Caco-2 (cell line): ENCODE results near the gene MTO1. TPM values are rescaled to one million over a fixed set of nuclear protein-coding genes. Genes with fewer than 3 reads are reported as not detected.
"Not testable (repeated sequence)": the region's sequence is repeated elsewhere in the genome, so short reads cannot be mapped to it uniquely, and the experiment has no call there.

Experiments
- BruUV-seq: library from RNA; stranded (reverse); fragments of 400-500 nt; replicated peaks from 2 replicates; lab custom pipeline; 2021; lab: Mats Ljungman, UMichigan
- CTCF ChIA-PET: fragments of 300-600 bp; sonication (Branson Sonifier 250); formaldehyde crosslinking; loops from one replicate; lab custom pipeline; 2022; ENCODE audit warnings: antibody characterized with exemption; lab: Charles Lee
- POLR2A ChIA-PET: fragments of 300-600 bp; sonication (Branson Sonifier 250); formaldehyde crosslinking; loops from one replicate; lab custom pipeline; 2022; ENCODE audit warnings: antibody characterized with exemption; lab: Charles Lee
- DNase-seq, 2 experiments: peaks; one replicate each; pipeline versions ENCODE4 v3.0.0 to v3.0.0-alpha.2; 2020 to 2022
- H3K27me3 ChIP-seq: replicated peaks from 2 replicates; pipeline ENCODE4 v1.6.0; 2011; ENCODE audit warnings: low read length; ENCODE audit not compliant: control insufficient read depth, insufficient read depth
- H3K36me3 ChIP-seq: 2 replicates; pipeline ENCODE4 v1.5.1; 2011; ENCODE audit warnings: low read length; ENCODE audit not compliant: control insufficient read depth, insufficient read depth
- H3K4me1 ChIP-seq: fragments of 250-450 bp; sonication (Bioruptor Pico); 2 replicates; pipeline ENCODE4 v1.5.1; 2020; ENCODE audit warnings: mild to moderate bottlenecking
- H3K4me3 ChIP-seq: 2 replicates; pipeline ENCODE4 v1.5.1; 2011; ENCODE audit warnings: low read depth, mild to moderate bottlenecking, control low read depth, low read length
- H3K9me3 ChIP-seq: fragments of 250-450 bp; sonication (Bioruptor Pico); 2 replicates; pipeline ENCODE4 v1.5.1; 2020; ENCODE audit warnings: mild to moderate bottlenecking, moderate library complexity
- H3K27ac Mint-ChIP-seq: one replicate; pipeline ENCODE4 v1.8.0; 2022; ENCODE audit warnings: mixed read lengths; ENCODE audit not compliant: unreplicated experiment
- H3K27me3 Mint-ChIP-seq: one replicate; pipeline ENCODE4 v1.8.0; 2022; ENCODE audit warnings: mixed read lengths; ENCODE audit not compliant: insufficient read depth, unreplicated experiment
- H3K36me3 Mint-ChIP-seq: one replicate; pipeline ENCODE4 v1.8.0; 2022; ENCODE audit warnings: mild to moderate bottlenecking, mixed read lengths; ENCODE audit not compliant: insufficient read depth, unreplicated experiment
- H3K4me1 Mint-ChIP-seq: one replicate; pipeline ENCODE4 v1.8.0; 2022; ENCODE audit warnings: low read depth, mixed read lengths; ENCODE audit not compliant: unreplicated experiment
- H3K4me3 Mint-ChIP-seq: one replicate; pipeline ENCODE4 v1.8.0; 2022; ENCODE audit warnings: mild to moderate bottlenecking, moderate library complexity, mixed read lengths; ENCODE audit not compliant: unreplicated experiment
- H3K9me3 Mint-ChIP-seq: one replicate; pipeline ENCODE4 v1.8.0; 2022; ENCODE audit warnings: mixed read lengths; ENCODE audit not compliant: unreplicated experiment
- intact Hi-C: fragments of 100-400 bp; cut with micrococcal nuclease; formaldehyde crosslinking; loops from one replicate; pipeline ENCODE4 v1.10.0; 2022; ENCODE audit not compliant: unreplicated experiment
- total RNA-seq: library from RNA; stranded (reverse); gene quantifications from 2 replicates; pipeline ENCODE4 v1.2.3, GENCODE V29; 2022
- TF ChIP-seq, protein P1 (sequence below), 2 experiments: fragments of 200-600 bp in 1 of 2; IDR thresholded peaks; 1 replicate in 1 of 2; 2 replicates in 1 of 2; pipeline versions ENCODE4 v1.5.1 to v1.8.0; 2011 to 2022; ENCODE audit warnings: antibody characterized with exemption in 1 of 2, control low read depth in 1 of 2, inconsistent platforms in 1 of 2, low read depth in 1 of 2, low read length in 1 of 2, mild to moderate bottlenecking in 1 of 2, moderate library complexity in 1 of 2; ENCODE audit not compliant: insufficient read depth in 1 of 2, severe bottlenecking in 1 of 2, unreplicated experiment in 1 of 2

Gene MTO1
- total RNA-seq, 1 experiment from 2014 or later, result 28.7 TPM

DNA sequence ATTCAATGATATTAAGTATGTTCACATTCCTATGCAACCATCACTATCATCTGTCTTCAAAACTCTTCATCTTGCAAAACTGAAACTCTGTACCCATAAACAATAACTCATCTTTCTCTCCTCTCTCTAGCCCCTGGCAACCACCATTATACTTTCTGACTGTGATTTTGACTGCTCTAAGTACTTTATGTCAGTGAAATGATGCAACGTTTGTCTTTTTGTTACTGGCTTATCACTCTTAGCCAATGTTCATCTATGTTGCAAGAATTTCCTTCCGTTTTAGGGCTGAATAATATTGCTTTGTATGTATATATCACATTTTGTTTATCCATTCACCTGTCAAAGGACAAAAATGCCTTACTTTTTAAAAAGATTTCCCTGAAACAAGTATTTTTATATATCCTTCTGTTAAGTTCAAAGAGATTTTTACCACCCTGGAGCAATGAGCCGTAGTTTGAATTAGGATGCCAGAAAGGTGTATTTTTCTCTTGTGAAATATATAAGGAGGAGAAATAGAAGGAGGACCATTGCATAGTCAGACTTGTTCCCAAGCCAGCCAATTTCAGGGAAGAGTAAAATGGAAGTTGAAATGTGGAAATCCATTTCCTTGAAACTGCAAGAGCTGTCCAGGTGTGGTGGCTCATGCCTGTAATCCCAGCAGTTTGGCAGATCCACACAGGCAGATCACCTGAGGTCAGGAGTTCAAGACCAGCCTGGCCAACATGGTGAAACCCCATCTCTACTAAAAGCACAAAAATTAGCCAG lies 5.5 kb upstream of the MTO1 start:
- ChIA-PET POLR2A (no interaction called here), CTCF (no interaction called here)
- Mint-ChIP-seq H3K27me3 (no peaks in the 10 kb centered on the region), H3K4me1 (peaks cover 7% of the 10 kb centered on the region), H3K36me3 (peaks cover 7% of the 10 kb centered on the region), H3K4me3 (no peak overlapping the region), H3K27ac (peak overlapping the region; percentile 6), H3K9me3 (no peaks in the 10 kb centered on the region)
- intact Hi-C loops, result no loop called here
- Histone ChIP-seq H3K27me3 (no peaks in the 10 kb centered on the region), H3K9me3 (no peaks in the 10 kb centered on the region), H3K4me3 (no peak overlapping the region), H3K4me1 (peaks cover 3% of the 10 kb centered on the region; the same call in 1 of the 2 replicates), H3K36me3 (no peaks in the 10 kb centered on the region)
- BruUV-seq, result no TSS peak
- DNase-seq, result peak in 1 of 2 experiments; percentile 25
- TF ChIP-seq, protein P1, sequence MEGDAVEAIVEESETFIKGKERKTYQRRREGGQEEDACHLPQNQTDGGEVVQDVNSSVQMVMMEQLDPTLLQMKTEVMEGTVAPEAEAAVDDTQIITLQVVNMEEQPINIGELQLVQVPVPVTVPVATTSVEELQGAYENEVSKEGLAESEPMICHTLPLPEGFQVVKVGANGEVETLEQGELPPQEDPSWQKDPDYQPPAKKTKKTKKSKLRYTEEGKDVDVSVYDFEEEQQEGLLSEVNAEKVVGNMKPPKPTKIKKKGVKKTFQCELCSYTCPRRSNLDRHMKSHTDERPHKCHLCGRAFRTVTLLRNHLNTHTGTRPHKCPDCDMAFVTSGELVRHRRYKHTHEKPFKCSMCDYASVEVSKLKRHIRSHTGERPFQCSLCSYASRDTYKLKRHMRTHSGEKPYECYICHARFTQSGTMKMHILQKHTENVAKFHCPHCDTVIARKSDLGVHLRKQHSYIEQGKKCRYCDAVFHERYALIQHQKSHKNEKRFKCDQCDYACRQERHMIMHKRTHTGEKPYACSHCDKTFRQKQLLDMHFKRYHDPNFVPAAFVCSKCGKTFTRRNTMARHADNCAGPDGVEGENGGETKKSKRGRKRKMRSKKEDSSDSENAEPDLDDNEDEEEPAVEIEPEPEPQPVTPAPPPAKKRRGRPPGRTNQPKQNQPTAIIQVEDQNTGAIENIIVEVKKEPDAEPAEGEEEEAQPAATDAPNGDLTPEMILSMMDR (IDR thresholded peaks at IDR 0.05; ENCODE audit: insufficient read depth in 1 of 2, low read depth in 1 of 2, low read length in 1 of 2, severe bottlenecking in 1 of 2, unreplicated experiment in 1 of 2), result no peak

DNA sequence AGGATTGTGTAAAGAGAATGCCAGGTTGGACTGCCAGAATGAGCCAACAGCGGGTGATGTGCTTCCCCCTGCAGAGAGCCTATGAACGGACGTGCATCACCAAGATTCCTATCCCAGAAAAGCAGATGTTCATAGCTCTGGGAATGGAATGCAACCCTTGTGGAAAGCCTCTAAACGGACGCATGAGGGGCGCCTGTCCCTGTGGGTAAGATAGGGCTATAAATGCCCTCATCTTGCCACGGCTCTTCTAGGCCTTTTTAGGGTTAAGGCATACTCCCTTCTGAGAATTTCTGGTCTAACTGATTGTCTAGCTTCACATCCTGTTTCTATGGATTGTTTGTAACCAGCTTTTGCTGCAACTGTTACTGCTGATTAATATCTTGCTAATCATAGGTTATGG lies 2.1 kb upstream of the MTO1 start:
- not testable (repeated sequence) for BruUV-seq

DNA sequence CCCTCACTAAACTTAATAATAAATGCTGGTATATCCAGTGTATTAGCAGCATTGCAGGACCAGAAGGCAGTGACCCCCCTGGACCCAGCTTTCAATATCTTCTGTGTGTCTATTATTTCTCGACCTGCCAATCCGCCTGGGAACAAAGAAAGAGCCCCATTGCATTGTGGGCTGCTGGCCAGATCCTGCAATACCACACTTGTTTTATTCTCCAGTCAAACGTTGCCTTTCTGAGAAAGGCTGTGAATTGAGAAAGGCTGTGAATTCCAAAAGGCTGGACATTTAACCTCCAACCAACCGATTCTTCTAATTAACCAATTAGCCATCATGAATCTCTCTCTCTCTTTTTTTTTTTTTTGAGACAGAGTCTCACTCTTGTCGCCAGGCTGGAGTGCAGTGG lies 1.5 kb upstream of the MTO1 start:
- BruUV-seq, result no TSS peak
- CTCF ChIA-PET, result no interaction called here
- intact Hi-C loops, result no loop called here

More for the DNA sequence above, 2.1 kb upstream of the MTO1 start:
- intact Hi-C loops, H3K4me1 ChIP-seq, H3K4me3 Mint-ChIP-seq, H3K9me3 ChIP-seq, DNase-seq, H3K27me3 ChIP-seq, H3K27ac Mint-ChIP-seq, H3K4me3 ChIP-seq, H3K27me3 Mint-ChIP-seq, CTCF ChIA-PET, POLR2A ChIA-PET, H3K36me3 ChIP-seq, H3K4me1 Mint-ChIP-seq, H3K9me3 Mint-ChIP-seq: not testable (repeated sequence)
- H3K36me3 Mint-ChIP-seq, result peaks cover 13% of the 10 kb centered on the region

More for the DNA sequence above, 1.5 kb upstream of the MTO1 start:
- H3K36me3 Mint-ChIP-seq, result peaks cover 13% of the 10 kb centered on the region
- DNase-seq, result no peak
- Histone ChIP-seq H3K4me1 (peaks cover 3% of the 10 kb centered on the region; the same call in 1 of the 2 replicates), H3K36me3 (no peaks in the 10 kb centered on the region), H3K9me3 (no peaks in the 10 kb centered on the region), H3K4me3 (no peak overlapping the region), H3K27me3 (no peaks in the 10 kb centered on the region)
- no peak overlapping the region for H3K4me3 Mint-ChIP-seq
- peaks cover 7% of the 10 kb centered on the region for H3K4me1 Mint-ChIP-seq
- no peak overlapping the region for H3K27ac Mint-ChIP-seq
- no peaks in the 10 kb centered on the region for H3K27me3 Mint-ChIP-seq
- H3K9me3 Mint-ChIP-seq, result no peaks in the 10 kb centered on the region
- POLR2A ChIA-PET, result no interaction called here
- TF ChIP-seq, protein P1 (IDR thresholded peaks at IDR 0.05; ENCODE audit: insufficient read depth in 1 of 2, low read depth in 1 of 2, low read length in 1 of 2, severe bottlenecking in 1 of 2, unreplicated experiment in 1 of 2), result no peak
